Heart left ventricle (tissue), 16 donors: Measurements from ENCODE around the gene RHBDF2. TPM values are rescaled to one million over a fixed set of nuclear protein-coding genes. Genes with fewer than 3 reads are reported as not detected.
A peak's percentile ranks its signal among the peaks of the same experiment; 100 is the strongest.

ENCODE experiments used
- ATAC-seq, 4 donors: fragments of 200-7000 bp; cut with Tn5 transposase; one replicate each; pipeline ENCODE4 v1.9.1; 2020 to 2022; ENCODE audit warnings: moderate library complexity in 4 of 4, mild to moderate bottlenecking in 3 of 4, moderate number of reproducible peaks in 1 of 4
- DNase-seq, 5 donors: peaks; one replicate each; pipeline ENCODE4 v3.0.0-alpha.2; 2020
- H3K27ac ChIP-seq, 12 donors: fragments of 200-600 bp; sonication (generic) in 4 of 12; one replicate each; pipeline versions ENCODE4 v1.5.0 to v1.8.0; 2016 to 2022; ENCODE audit warnings: mild to moderate bottlenecking in 2 of 12
- H3K27me3 ChIP-seq, 9 donors: fragments of 200-600 bp; sonication (generic) in 2 of 9; one replicate each; pipeline versions ENCODE4 v1.5.1 to v1.8.0; 2016 to 2022; ENCODE audit warnings: mild to moderate bottlenecking in 3 of 9
- H3K36me3 ChIP-seq, 9 donors: fragments of 200-600 bp; sonication (generic) in 2 of 9; one replicate each; pipeline versions ENCODE4 v1.5.0 to v1.8.0; 2018 to 2022; ENCODE audit warnings: mild to moderate bottlenecking in 2 of 9
- H3K4me1 ChIP-seq, 12 donors: fragments of 200-600 bp; sonication (generic) in 4 of 12; one replicate each; pipeline versions ENCODE4 v1.5.0 to v1.8.0; 2016 to 2022; ENCODE audit warnings: mild to moderate bottlenecking in 3 of 12
- H3K4me3 ChIP-seq, 12 donors: fragments of 200-600 bp; sonication (generic) in 4 of 12; one replicate each; pipeline versions ENCODE4 v1.5.0 to v1.8.0; 2017 to 2022; ENCODE audit warnings: mild to moderate bottlenecking in 9 of 12, moderate library complexity in 4 of 12
- H3K9me3 ChIP-seq, 12 donors: fragments of 200-600 bp; sonication (generic) in 4 of 12; one replicate each; pipeline versions ENCODE4 v1.5.0 to v1.8.0; 2016 to 2022; ENCODE audit warnings: mild to moderate bottlenecking in 1 of 12
- POLR2A ChIP-seq, 2 donors: fragments of 450-650 bp; IDR thresholded peaks; one replicate each; pipeline ENCODE4 v1.6.1; 2017; ENCODE audit warnings: antibody characterized with exemption in 2 of 2, mild to moderate bottlenecking in 2 of 2, moderate library complexity in 2 of 2
- WGBS, 4 donors: extraction: QIAGEN DNeasy Blood & Tissue Kit in 2 of 4; methylation state at CpG; one replicate each; pipeline versions ENCODE4 v1.1.5 to v1.1.7; 2013 to 2018; 5-methylcytosine and 5-hydroxymethylcytosine counted together
- intact Hi-C, 10 donors: fragments of 100-400 bp; cut with DNase I; formaldehyde crosslinking; loops; one replicate each; pipeline versions ENCODE4 v1.11.1 to v1.14.2; 2022
- polyA plus RNA-seq, 2 donors: library from polyadenylated mRNA; stranded (reverse); fragments of 200-250 nt; gene quantifications; one replicate each; pipeline ENCODE4 v1.2.3, GENCODE V29; 2013
- total RNA-seq, 9 donors: library from RNA; depleted of rRNA in 2 of 9; stranded (reverse); fragments of >200 nt in 2 of 9; fragmentation: NEBNext Ultra II Directional in 3 of 9; extraction: Animal tissue kit (Norgen Biotek cat#: 25700) in 3 of 9; gene quantifications; one replicate each; pipeline versions ENCODE4 v1.1.0 to v1.2.4, GENCODE V29; 2016 to 2023
- TF ChIP-seq, protein P1 (sequence below), 12 donors: fragments of 200-600 bp; sonication (generic) in 4 of 12; IDR thresholded peaks; one replicate each; pipeline versions ENCODE4 v1.5.0 to v1.8.0; 2018 to 2022; ENCODE audit warnings: antibody characterized with exemption in 12 of 12, mild to moderate bottlenecking in 5 of 12
- donor health status: ischemic (EF 13 %, LVEDD 7.1; RV severe dilation, severe dysfunction).
- donor health status: healthy with polysubstance abuse.
- donor health status: DM: no; HTN: yes; CAD: no.
- donor health status: DM: no; HTN: no; CAD: no.
- donor health status: ischemic (EF 25% LVEDD 6.9; RV normal size, moderate dysfunction).
- donor health status: ischemic (EF 25% LVEDD 5.7; RV mildly dilated, moderate dysfunction).
- donor health status: healthy.
- donor health status: DM: yes; HTN: yes; CAD: no.
- donor health status: ischemic (EF 35%, LVEDD 5.7; RV mildly dilated, moderate dysfunction).
- donor health status: nonischemic (EF 11% LVEDD 7.7; RV severe dilation, severe dysfunction).
- donor health status: DM: yes; HTN: yes; CAD: no.
- donor health status: PGD.
- donor health status: ischemic (EF 29% LVEDD 5.4; RV normal size, mild dysfunction).
- donor health status: nonischemic (EF 23%, LVEDD 6.1; RV moderate dilation, normal function).

Gene RHBDF2
- total and polyA plus RNA-seq, 11 donors: 6.3 to 49.4 (median 14.1) TPM

DNA sequence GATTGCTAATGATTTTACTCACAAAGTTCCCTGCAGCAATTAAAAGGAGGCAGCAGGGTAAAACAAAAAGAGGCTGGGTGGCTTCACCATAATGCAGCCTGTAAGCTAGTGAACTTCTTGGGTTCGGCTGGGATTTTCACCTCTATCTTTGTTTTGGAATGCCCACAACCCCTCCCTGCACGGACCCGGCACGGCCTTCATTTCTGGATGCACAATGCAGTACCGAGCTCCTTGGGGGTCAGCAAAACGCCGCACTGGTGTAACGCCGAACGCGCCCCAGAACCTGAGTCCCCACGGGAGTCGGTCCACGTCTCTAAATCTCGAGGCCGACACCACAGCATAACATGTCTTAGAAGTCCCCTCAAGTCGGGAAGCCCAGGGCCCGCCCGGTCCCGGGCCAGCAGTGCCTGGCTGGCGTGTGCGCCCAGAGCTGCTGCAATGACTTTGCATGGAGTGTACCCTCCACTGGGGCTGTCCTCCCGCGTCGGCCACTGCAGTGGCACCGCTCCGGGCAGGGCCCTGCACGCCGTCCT is 49.0 kb downstream of the RHBDF2 start:
- H3K4me3 ChIP-seq: peak overlapping the region; percentile 74 to 100 (median 94)
- ATAC-seq (peak in 3 of 4 donors; percentile 29 to 61 (median 42)), DNase-seq (peak in 1 of 5 donors; percentile 53)
- no peaks in the 10 kb centered on the region for H3K36me3 ChIP-seq
- TF ChIP-seq, protein P1, sequence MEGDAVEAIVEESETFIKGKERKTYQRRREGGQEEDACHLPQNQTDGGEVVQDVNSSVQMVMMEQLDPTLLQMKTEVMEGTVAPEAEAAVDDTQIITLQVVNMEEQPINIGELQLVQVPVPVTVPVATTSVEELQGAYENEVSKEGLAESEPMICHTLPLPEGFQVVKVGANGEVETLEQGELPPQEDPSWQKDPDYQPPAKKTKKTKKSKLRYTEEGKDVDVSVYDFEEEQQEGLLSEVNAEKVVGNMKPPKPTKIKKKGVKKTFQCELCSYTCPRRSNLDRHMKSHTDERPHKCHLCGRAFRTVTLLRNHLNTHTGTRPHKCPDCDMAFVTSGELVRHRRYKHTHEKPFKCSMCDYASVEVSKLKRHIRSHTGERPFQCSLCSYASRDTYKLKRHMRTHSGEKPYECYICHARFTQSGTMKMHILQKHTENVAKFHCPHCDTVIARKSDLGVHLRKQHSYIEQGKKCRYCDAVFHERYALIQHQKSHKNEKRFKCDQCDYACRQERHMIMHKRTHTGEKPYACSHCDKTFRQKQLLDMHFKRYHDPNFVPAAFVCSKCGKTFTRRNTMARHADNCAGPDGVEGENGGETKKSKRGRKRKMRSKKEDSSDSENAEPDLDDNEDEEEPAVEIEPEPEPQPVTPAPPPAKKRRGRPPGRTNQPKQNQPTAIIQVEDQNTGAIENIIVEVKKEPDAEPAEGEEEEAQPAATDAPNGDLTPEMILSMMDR (IDR thresholded peaks at IDR 0.05): no peak
- peak overlapping the region; percentile 74 to 98 (median 88) for H3K27ac ChIP-seq
- peaks cover 9 to 42% (median 28%) of the 10 kb centered on the region in 12 donors for H3K4me1 ChIP-seq
- WGBS, 4 donors: 0 to 1% (median 1%) methylated on average over 12 to 29 of the region's 29 CpGs
- H3K27me3 ChIP-seq: no peaks in the 10 kb centered on the region
- H3K9me3 ChIP-seq: no peaks in the 10 kb centered on the region
- intact Hi-C loops: loop anchor here in 2 of 10 donors (2.0 to 5.0 kb wide), 2 partner anchors 40 to 43 kb away; no protein-coding TSS in a partner anchor

DNA sequence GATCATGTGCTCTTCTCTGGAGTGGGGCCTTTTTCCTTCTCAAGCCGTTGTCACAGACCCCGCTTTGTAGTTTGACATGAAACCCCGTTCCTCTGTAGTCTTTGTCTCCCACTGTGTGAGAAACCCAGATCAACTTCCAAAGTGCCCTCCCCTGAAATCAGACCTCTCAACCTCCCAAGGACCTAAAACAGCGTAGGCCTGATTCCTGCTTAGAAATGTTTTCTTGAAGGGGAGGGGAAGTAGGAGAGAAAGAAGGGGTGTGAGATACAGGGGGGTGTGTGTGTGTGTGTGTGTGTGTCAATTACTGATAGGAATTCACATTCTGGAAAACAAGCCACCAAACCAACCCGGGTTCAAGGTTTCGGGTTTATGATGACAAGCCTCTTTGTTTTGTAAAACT is 49.7 kb downstream of the RHBDF2 start:
- H3K27ac ChIP-seq: peak overlapping the region in 5 of 12 donors; percentile 83 to 98 (median 90)

DNA sequence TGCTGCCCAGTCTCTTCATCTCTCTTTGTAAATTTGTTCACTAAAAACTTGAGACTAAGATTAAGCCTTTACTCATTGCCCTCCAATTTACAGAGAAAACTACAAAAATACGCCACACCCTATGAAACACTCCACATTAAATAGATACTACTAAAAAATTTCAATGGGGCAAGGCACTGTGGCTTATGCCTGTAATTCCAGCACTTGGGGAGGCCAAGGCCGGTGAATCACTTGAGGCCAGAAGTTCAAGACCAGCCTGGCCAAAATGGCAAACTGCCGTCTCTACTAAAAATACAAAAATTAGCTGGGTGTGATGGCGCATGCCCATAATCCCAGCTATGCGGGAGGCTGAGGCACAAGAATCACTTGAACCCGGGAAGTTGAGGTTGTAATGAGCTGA is 52.1 kb downstream of the RHBDF2 start:
- no peaks in the 10 kb centered on the region for H3K9me3 ChIP-seq
- H3K27ac ChIP-seq: peak overlapping the region in 11 of 12 donors; percentile 29 to 91 (median 80)
- no peak overlapping the region for H3K4me3 ChIP-seq
- H3K36me3 ChIP-seq: no peaks in the 10 kb centered on the region
- TF ChIP-seq, protein P1 (IDR thresholded peaks at IDR 0.05): no peak
- no peak for TF ChIP-seq POLR2A (IDR thresholded peaks at IDR 0.05)
- no peak for DNase-seq
- peaks cover 11 to 72% (median 54%) of the 10 kb centered on the region in 12 donors for H3K4me1 ChIP-seq
- WGBS, 4 donors: 85 to 94% (median 89%) methylated on average over 6 of the region's 6 CpGs
- intact Hi-C loops: loop anchor here in 1 of 10 donors (5.0 kb wide), 1 partner anchor 37 kb away; no protein-coding TSS in a partner anchor
- no peaks in the 10 kb centered on the region for H3K27me3 ChIP-seq
- ATAC-seq: no peak

More for the DNA sequence above, 49.7 kb downstream of the RHBDF2 start:
- 45 to 53% (median 49%) methylated on average over 6 of the region's 6 CpGs for WGBS, 4 donors
- H3K4me3 ChIP-seq: peak overlapping the region in 10 of 12 donors; percentile 74 to 100 (median 90)
- no peaks in the 10 kb centered on the region for H3K9me3 ChIP-seq
- intact Hi-C loops: loop anchor here in 1 of 10 donors (5.0 kb wide), 1 partner anchor 39 kb away; no protein-coding TSS in a partner anchor
- H3K36me3 ChIP-seq: no peaks in the 10 kb centered on the region
- peaks cover 9 to 49% (median 32%) of the 10 kb centered on the region in 12 donors for H3K4me1 ChIP-seq
- TF ChIP-seq, protein P1 (IDR thresholded peaks at IDR 0.05): no peak
- TF ChIP-seq POLR2A (IDR thresholded peaks at IDR 0.05): no peak
- DNase-seq (no peak), ATAC-seq (no peak)
- H3K27me3 ChIP-seq: no peaks in the 10 kb centered on the region

DNA sequence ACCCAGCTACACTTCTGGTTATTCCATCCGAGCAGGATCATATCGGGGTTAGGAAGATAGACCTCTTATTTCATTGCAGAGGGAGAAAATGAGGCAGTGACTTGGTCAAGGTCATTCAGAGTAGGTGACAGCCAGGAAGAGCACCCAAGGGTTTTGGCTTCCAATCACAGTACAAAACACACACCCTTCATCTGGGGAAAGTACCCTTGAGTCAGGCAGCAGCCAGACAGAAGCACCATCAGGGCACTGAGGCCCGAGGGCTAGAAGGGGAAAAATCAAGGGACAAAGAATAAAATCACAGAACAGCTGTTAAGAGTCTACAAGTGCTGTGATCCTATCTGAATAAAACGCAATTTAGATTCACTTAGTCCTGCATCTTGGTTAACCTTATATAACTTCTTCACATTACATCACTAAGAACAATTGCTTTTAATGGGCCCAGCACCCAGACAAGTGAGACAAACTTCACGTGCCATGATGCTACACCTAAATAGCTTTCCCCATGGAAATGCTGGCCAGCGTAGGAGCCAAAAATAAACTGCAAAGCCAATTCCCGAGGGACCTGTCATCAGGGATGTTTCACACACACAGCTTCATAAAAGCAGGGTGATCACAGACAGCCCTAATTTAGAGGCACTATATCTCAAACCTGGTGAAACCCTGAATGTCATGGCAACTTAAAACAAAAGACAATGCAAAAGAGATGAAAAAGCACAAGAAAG is 53.1 kb downstream of the RHBDF2 start:
- intact Hi-C loops: loop anchor here in 1 of 10 donors (5.0 kb wide), 1 partner anchor 36 kb away; no protein-coding TSS in a partner anchor
- H3K27ac ChIP-seq: peak overlapping the region in 11 of 12 donors; percentile 47 to 91 (median 80)
- peak; percentile 44 to 84 (median 54) for ATAC-seq

More for the DNA sequence above, 53.1 kb downstream of the RHBDF2 start:
- no peaks in the 10 kb centered on the region for H3K9me3 ChIP-seq
- no peaks in the 10 kb centered on the region for H3K27me3 ChIP-seq
- H3K4me3 ChIP-seq: peak overlapping the region in 2 of 12 donors; percentile 13 to 17
- no peaks in the 10 kb centered on the region for H3K36me3 ChIP-seq
- WGBS, 4 donors: 40 to 58% (median 44%) methylated on average over 7 of the region's 7 CpGs
- H3K4me1 ChIP-seq: peaks cover 11 to 75% (median 57%) of the 10 kb centered on the region in 12 donors
- peak in 4 of 5 donors; percentile 52 to 63 (median 60) for DNase-seq
- TF ChIP-seq POLR2A (IDR thresholded peaks at IDR 0.05): peak in 1 of 2 donors; percentile 12
- TF ChIP-seq, protein P1 (IDR thresholded peaks at IDR 0.05): no peak
